Panc1 (cell line): ENCODE data around the gene ZFAND3. TPM values are rescaled to one million over a fixed set of nuclear protein-coding genes. Genes with fewer than 3 reads are reported as not detected.
A peak's percentile ranks its signal among the peaks of the same experiment; 100 is the strongest.

ENCODE experiments used
- ATAC-seq: fragments of 200-7000 bp; cut with Tn5 transposase; 2 replicates; pipeline ENCODE4 v1.9.1; 2020; ENCODE audit warnings: mild to moderate bottlenecking, moderate library complexity
- BruUV-seq: library from RNA; stranded (reverse); fragments of 400-500 nt; replicated peaks from 2 replicates; lab custom pipeline; 2021; lab: Mats Ljungman, UMichigan
- CTCF ChIA-PET: fragments of 300-600 bp; sonication (Branson Sonifier 250); formaldehyde crosslinking; loops from one replicate; lab custom pipeline; 2022; ENCODE audit warnings: antibody characterized with exemption; lab: Charles Lee
- POLR2A ChIA-PET: fragments of 300-600 bp; sonication (Branson Sonifier 250); formaldehyde crosslinking; loops from one replicate; lab custom pipeline; 2022; ENCODE audit warnings: antibody characterized with exemption; lab: Charles Lee
- DNase-seq: peaks from one replicate; pipeline ENCODE4 v3.0.0-alpha.2; 2010; ENCODE audit warnings: low read depth, low spot score
- H3K27ac ChIP-seq: 2 replicates; pipeline ENCODE4 v1.5.1; 2011; ENCODE audit warnings: mild to moderate bottlenecking, low read length, inconsistent platforms
- H3K27me3 ChIP-seq: fragments of 200-500 bp; sonication (Bioruptor generic); 2 replicates; pipeline ENCODE4 v1.6.0; 2014; ENCODE audit warnings: low read length, inconsistent platforms; ENCODE audit not compliant: control insufficient read depth, insufficient read depth
- H3K36me3 ChIP-seq: fragments of 200-500 bp; sonication (Bioruptor generic); 2 replicates; pipeline ENCODE4 v1.5.1; 2014; ENCODE audit warnings: inconsistent platforms, mild to moderate bottlenecking, low read length, moderate library complexity; ENCODE audit not compliant: control insufficient read depth, insufficient read depth
- H3K4me1 ChIP-seq: 2 replicates; pipeline ENCODE4 v1.5.1; 2011; ENCODE audit warnings: inconsistent platforms, mild to moderate bottlenecking, low read length, moderate library complexity; ENCODE audit not compliant: control insufficient read depth, insufficient read depth
- H3K4me3 ChIP-seq, 2 experiments: 2 replicates each; pipeline ENCODE4 v1.5.1; 2011 to 2012; ENCODE audit warnings: low read depth in 2 of 2, low read length in 2 of 2, mild to moderate bottlenecking in 2 of 2, inconsistent platforms in 1 of 2, moderate library complexity in 1 of 2
- H3K9me3 ChIP-seq: fragments of 200-500 bp; sonication (Bioruptor generic); 2 replicates; pipeline ENCODE4 v1.5.1; 2014; ENCODE audit warnings: low read depth, mild to moderate bottlenecking, inconsistent platforms, low read length, moderate library complexity; ENCODE audit not compliant: control insufficient read depth, insufficient read depth
- POLR2AphosphoS5 ChIP-seq: IDR thresholded peaks from 2 replicates; pipeline ENCODE4 v1.6.1; 2012; ENCODE audit warnings: mild to moderate bottlenecking, low read depth, low read length, moderate library complexity
- SIN3A ChIP-seq: IDR thresholded peaks from 2 replicates; pipeline ENCODE4 v1.6.1; 2012; ENCODE audit warnings: low read depth, mild to moderate bottlenecking, low read length, moderate library complexity, borderline replicate concordance; ENCODE audit not compliant: insufficient read depth
- TCF7L2 ChIP-seq: IDR thresholded peaks from 2 replicates; pipeline ENCODE4 v1.6.1; 2011; ENCODE audit warnings: mild to moderate bottlenecking, low read depth, low read length, inconsistent platforms
- in situ Hi-C: cut with HindIII; loops from 2 replicates; pipeline ENCODE4 v1.10.0; 2016; ENCODE audit warnings: low sequenced_read_pairs, low pct_unique_long_range_greater_than_20kb
- intact Hi-C: fragments of 100-400 bp; cut with micrococcal nuclease; formaldehyde crosslinking; loops from one replicate; pipeline ENCODE4 v1.10.0; 2022; ENCODE audit not compliant: unreplicated experiment
- total RNA-seq: library from RNA; stranded (reverse); gene quantifications from one replicate; pipeline ENCODE4 v1.2.1, GENCODE V29; 2021; ENCODE audit not compliant: unreplicated experiment
- TF ChIP-seq, protein P1 (sequence below): fragments of 450-650 bp; IDR thresholded peaks from 2 replicates; pipeline ENCODE4 v1.5.1; 2017; ENCODE audit warnings: mild to moderate bottlenecking
- TF ChIP-seq, protein P2 (sequence below), 2 experiments: IDR thresholded peaks; 2 replicates each; pipeline ENCODE4 v1.6.1; 2011 to 2012; ENCODE audit warnings: low read depth in 2 of 2, control low read depth in 1 of 2, low read length in 1 of 2, mild to moderate bottlenecking in 1 of 2, moderate library complexity in 1 of 2; ENCODE audit not compliant: insufficient read depth in 1 of 2

Gene ZFAND3
- total RNA-seq, 1 experiment from 2014 or later: 95.9 TPM

DNA sequence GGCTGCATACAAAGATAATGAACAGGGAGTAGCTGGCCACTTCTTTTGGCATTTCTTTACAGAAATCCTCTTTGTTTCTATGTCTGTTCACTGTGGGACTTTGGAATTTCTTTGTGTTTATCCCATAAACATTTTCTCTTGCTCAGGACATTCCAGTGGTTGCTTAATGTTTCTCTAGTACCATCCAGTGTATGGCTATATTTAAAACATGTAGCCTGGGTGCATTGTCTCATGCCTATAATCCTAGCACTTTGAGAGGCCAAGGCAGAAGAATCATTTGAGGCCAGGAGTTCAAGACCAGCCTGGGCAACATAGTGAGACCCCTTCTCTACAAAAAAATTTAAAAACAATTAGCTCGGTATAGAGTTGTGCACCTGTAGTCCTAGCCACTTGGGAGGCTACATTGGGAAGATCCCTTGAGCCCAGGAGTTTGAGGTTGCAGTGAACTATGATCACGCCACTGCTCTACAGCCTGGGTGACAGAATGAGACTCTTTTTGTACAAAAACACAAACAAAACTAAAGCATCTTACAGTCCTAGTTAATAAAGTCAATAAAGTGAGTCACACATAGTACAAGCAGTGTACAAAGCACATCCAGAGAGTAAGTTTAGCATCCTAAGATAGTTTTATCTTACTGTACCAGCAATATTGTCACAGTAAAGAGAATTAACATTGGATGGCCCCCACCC is 63.3 kb downstream of the ZFAND3 start:
- no TSS peak for BruUV-seq
- intact Hi-C loops (no loop called here), in situ Hi-C loops (no loop called here)
- ChIA-PET CTCF (no interaction called here), POLR2A (no interaction called here)
- TF ChIP-seq POLR2AphosphoS5 (no peak), SIN3A (no peak), TCF7L2 (no peak)
- TF ChIP-seq, protein P1, sequence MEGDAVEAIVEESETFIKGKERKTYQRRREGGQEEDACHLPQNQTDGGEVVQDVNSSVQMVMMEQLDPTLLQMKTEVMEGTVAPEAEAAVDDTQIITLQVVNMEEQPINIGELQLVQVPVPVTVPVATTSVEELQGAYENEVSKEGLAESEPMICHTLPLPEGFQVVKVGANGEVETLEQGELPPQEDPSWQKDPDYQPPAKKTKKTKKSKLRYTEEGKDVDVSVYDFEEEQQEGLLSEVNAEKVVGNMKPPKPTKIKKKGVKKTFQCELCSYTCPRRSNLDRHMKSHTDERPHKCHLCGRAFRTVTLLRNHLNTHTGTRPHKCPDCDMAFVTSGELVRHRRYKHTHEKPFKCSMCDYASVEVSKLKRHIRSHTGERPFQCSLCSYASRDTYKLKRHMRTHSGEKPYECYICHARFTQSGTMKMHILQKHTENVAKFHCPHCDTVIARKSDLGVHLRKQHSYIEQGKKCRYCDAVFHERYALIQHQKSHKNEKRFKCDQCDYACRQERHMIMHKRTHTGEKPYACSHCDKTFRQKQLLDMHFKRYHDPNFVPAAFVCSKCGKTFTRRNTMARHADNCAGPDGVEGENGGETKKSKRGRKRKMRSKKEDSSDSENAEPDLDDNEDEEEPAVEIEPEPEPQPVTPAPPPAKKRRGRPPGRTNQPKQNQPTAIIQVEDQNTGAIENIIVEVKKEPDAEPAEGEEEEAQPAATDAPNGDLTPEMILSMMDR: no peak
- TF ChIP-seq, protein P2, sequence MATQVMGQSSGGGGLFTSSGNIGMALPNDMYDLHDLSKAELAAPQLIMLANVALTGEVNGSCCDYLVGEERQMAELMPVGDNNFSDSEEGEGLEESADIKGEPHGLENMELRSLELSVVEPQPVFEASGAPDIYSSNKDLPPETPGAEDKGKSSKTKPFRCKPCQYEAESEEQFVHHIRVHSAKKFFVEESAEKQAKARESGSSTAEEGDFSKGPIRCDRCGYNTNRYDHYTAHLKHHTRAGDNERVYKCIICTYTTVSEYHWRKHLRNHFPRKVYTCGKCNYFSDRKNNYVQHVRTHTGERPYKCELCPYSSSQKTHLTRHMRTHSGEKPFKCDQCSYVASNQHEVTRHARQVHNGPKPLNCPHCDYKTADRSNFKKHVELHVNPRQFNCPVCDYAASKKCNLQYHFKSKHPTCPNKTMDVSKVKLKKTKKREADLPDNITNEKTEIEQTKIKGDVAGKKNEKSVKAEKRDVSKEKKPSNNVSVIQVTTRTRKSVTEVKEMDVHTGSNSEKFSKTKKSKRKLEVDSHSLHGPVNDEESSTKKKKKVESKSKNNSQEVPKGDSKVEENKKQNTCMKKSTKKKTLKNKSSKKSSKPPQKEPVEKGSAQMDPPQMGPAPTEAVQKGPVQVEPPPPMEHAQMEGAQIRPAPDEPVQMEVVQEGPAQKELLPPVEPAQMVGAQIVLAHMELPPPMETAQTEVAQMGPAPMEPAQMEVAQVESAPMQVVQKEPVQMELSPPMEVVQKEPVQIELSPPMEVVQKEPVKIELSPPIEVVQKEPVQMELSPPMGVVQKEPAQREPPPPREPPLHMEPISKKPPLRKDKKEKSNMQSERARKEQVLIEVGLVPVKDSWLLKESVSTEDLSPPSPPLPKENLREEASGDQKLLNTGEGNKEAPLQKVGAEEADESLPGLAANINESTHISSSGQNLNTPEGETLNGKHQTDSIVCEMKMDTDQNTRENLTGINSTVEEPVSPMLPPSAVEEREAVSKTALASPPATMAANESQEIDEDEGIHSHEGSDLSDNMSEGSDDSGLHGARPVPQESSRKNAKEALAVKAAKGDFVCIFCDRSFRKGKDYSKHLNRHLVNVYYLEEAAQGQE (IDR thresholded peaks at IDR 0.05; ENCODE audit: insufficient read depth in 1 of 2, low read depth in 2 of 2, low read length in 1 of 2): no peak
- DNase-seq (no peak), ATAC-seq (peak; percentile 54)
- Histone ChIP-seq H3K9me3 (no peaks in the 10 kb centered on the region), H3K4me1 (peaks cover 10% of the 10 kb centered on the region), H3K4me3 (no peak overlapping the region), H3K27ac (no peak overlapping the region), H3K36me3 (no peaks in the 10 kb centered on the region), H3K27me3 (no peaks in the 10 kb centered on the region)

DNA sequence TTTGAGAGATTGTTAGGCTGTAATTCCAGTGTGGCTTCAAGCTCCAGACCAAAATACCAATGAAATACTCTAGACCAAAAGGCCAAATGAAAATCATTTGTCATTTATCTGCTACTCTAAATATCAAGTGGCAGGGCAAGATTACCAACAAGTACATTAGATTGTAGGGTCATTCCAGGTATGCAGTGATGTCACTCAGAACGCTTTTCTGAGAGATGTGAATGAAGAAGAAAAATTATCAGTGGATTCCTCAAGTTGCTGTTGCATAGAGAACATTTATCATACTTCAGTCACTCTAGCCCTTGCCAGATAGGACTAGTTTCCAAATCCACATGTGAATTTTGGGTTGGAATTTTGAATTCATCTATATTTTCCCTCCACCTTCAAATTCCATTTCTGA is 65.0 kb downstream of the ZFAND3 start:
- H3K4me1 ChIP-seq: peaks cover 8% of the 10 kb centered on the region; the same call in 1 of the 2 replicates
- no peaks in the 10 kb centered on the region for H3K9me3 ChIP-seq
- no peak overlapping the region for H3K4me3 ChIP-seq
- no peak overlapping the region for H3K27ac ChIP-seq
- intact Hi-C loops: no loop called here
- TF ChIP-seq SIN3A (no peak), TCF7L2 (no peak), POLR2AphosphoS5 (no peak)
- TF ChIP-seq, protein P1: no peak
- TF ChIP-seq, protein P2 (IDR thresholded peaks at IDR 0.05; ENCODE audit: insufficient read depth in 1 of 2, low read depth in 2 of 2, low read length in 1 of 2): no peak
- ChIA-PET CTCF (no interaction called here), POLR2A (no interaction called here)
- DNase-seq (no peak), ATAC-seq (no peak)
- H3K27me3 ChIP-seq: no peaks in the 10 kb centered on the region
- in situ Hi-C loops: no loop called here
- no TSS peak for BruUV-seq
- no peaks in the 10 kb centered on the region for H3K36me3 ChIP-seq
